Astrocyte (in vitro differentiated cells and primary cell): ENCODE data around the gene PTPA.

Experiments
- CTCF ChIP-seq: IDR thresholded peaks from 2 replicates; pipeline ENCODE4 v1.5.1; 2011; ENCODE audit warnings: low read depth, mild to moderate bottlenecking, inconsistent platforms, low read length, moderate library complexity; ENCODE audit not compliant: insufficient read depth
- EZH2 ChIP-seq: IDR thresholded peaks from 2 replicates; pipeline ENCODE4 v1.6.1; 2012; ENCODE audit warnings: mild to moderate bottlenecking, low read length, inconsistent platforms; ENCODE audit not compliant: insufficient read depth

- TF ChIP-seq CTCF: no peak
- TF ChIP-seq EZH2: no peak
These were observed 1.7 kb upstream of the PTPA start for GRCh38 chr9:129109537-129109903.
